ENCODE measurements around the gene COX4I1.

The COX4I1 gene

DNA sequence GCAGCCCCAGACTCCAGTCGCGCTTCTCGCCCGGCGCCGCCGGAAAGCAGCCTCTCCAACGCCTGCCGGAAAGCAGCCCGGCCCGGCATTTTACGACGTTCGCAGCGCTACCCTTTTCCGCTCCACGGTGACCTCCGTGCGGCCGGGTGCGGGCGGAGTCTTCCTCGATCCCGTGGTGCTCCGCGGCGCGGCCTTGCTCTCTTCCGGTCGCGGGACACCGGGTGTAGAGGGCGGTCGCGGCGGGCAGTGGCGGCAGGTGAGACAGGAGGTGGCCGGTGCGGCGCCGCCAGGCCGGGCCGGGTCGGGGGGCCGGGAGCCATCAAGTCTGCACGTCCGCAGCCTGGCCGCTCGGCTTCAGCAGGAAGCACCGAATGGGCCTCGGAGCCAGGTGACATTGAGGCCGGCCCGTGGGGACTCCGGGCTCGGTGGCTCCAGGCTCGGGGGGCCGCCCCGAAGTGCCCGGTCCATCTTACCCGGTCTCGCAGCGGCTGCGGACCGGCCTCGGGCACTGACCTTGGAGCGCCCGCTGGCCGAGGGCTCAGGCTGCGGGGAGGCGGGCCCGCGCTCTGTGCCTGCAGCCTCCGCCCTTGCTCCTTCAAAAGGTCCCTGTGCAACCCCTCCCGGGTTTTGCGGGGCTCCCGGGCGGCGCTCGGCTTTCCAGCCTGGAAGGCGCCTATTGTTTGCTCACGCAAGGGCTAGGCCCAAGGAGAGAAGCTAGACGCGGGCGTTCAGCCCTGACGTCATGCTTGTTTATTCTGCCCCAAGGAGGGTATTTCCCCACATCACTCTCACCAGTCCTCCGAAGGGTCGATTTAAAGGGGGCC, at the start of gene COX4I1, which contains the start of gene EMC8:
TSS of gene COX4I1 (plus strand) at position 199 of the 824 bp plus-strand sequence. CDS start 1,511 bp downstream, outside the sequence.
TSS of gene EMC8 (minus strand) at position 48 of the 824 bp plus-strand sequence. CDS start 249 bp downstream, outside the sequence.
- DNase-seq = peak; percentile 92 to 93

DNA sequence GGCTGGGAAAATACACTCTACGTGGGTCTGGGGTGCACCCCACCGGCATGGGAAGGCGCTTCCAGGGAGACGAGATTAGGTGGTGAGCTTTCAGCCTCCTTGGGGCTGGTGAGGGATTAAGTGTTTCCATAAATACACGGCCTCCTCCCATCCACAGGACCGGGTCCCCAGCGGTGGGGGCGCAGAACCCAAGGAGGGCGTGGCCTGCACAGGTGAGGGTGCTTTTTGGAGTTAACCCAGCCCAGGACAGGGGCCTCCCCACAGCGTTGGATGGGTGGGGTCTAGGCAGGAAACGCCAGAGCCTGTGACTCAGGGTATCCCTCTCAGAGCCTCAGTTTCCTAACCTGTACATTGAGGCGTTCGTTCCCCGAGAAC, 49.7 kb upstream of the COX4I1 start:
- no peak for DNase-seq

DNA sequence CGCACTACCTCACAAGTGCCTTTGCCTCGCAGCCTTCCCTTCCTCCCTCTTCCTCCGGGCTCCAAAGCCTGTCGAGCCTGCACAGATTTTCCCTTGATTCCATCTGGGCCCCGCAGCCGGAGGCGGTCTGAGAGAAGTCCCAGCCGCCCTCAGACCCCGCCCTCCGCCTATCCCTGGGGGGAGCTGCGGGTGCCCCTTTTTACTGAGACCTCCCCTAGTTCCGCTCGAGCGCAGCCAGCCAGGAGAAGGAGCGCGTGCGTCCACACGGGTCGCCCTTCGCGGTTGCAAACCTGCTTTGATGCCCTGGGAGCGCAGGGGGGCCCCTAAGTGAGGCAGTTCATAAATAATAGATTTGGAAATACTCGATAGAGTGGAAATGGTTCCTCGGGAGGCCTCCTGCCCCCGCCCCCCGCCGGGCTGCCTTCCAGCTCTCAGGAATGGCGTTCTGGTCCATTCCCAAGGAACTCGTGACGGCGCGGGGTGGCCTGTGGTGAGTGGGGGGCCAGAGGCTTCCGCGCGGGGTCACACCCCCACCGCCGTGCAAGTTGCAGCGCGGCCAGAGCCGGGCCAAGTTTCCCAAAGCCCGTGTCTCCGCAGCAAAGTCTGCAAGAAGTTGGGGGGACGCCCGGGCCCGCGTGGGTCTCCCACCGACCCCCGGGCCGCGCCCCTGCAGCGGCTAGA, 49.2 kb upstream of the COX4I1 start:
- no peak for DNase-seq

DNA sequence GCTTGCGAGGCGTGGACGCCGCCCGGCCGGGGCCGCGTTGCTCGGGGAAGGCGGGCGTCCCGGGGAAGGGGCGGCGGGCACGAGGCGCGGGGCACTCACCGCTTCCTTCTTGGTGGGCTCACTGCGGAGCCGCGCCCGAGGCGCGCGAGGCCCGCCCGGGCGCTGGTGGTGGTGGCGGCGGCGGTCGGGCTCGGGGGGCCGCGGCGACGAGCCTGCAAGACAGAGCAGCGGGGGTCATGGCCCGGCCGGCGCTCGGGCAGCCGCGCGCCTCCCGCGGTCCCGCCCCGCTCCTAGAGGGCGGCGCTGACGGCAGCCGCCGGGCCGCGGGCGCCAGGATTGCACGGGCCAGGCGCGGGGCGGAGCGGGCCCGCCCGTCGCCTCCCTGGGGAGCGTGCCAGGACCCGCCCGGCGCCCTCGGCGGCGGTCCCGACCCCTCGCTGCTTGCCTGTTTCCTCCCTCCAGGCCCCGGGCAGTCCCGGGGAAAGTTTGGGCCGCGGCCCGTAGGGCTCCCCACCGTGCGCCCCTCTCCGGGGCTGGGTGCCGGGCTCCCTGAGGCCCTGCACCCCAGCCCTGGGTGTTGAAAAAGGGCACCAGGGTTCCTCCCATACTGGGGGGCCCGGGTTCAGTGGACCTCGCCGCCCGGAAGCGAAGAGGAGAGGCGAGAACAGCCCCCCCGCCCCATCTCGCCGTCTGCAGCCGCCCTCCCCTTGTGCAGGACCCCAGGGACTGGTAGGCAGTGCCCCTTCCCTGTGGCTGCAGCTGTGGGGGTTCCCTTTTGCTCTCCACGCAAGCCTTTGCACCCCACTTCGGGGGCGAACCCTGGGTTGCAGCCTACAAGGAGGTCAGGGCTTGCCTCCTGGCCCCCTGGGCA, 48.4 kb upstream of the COX4I1 start, which contains the start of gene C16orf74:
TSS of gene C16orf74 (minus strand) at position 270 of the 871 bp plus-strand sequence. CDS start 15,879 bp downstream, outside the sequence.
- DNase-seq = no peak

- no peak for DNase-seq
These were observed 47.6 kb upstream of the COX4I1 start for GRCh38 chr16:85751698-85752501.

GRCh38 chr16:85752511-85753420, 46.7 kb upstream of the COX4I1 start:
- no peak for DNase-seq

- DNase-seq = no peak
These were observed 45.9 kb upstream of the COX4I1 start for GRCh38 chr16:85753559-85753958.

DNA sequence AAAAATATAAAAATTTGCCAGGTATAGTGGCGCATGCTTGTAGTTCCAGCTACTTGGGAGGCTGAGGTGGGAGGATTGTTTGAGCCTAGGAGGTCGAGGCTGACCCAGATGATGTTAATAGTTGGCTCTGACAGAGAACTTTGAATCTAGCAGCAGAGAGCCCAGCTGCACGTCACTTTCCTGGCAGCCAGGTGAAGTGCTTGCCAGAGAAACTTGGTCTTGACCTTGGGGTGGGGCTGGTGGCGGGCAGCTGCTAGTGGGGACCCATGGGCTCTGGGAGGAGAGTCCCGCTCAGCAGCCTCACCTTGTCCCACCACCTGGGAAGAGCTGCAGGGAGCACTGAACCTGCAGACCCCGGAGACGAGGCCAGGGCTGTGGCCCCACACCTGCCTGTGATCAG, 45.5 kb upstream of the COX4I1 start:
- DNase-seq = no peak

DNA sequence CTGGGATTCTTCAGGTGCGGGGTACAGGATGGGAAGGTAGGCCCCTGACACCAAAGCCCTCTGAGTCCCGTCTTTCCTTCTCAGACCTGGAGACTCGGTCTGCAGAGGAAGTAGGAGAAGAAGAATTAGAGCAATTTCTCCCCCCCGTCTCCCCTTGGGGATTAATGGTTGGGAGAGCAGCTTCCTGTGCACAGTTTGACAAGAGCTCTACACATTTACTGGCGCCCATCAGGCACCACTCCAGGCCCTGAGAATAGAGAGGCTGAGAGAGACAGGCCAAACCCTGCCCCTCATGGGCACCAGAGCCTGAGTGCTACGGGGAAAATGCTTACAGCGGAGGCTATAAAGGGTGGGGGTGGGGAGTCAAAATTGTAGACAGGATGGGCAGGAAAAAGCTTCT, 45.1 kb upstream of the COX4I1 start:
- DNase-seq = no peak

GRCh38 chr16:85755929-85756768, 43.3 kb upstream of the COX4I1 start:
- DNase-seq = no peak

- DNase-seq = no peak
These were observed 42.1 kb upstream of the COX4I1 start for GRCh38 chr16:85757341-85757822.

- DNase-seq = no peak
These were observed 40.4 kb upstream of the COX4I1 start for GRCh38 chr16:85759136-85759535.

GRCh38 chr16:85759631-85760419, 39.7 kb upstream of the COX4I1 start:
- no peak for DNase-seq

GRCh38 chr16:85761861-85762260, 37.6 kb upstream of the COX4I1 start:
- DNase-seq = no peak

DNA sequence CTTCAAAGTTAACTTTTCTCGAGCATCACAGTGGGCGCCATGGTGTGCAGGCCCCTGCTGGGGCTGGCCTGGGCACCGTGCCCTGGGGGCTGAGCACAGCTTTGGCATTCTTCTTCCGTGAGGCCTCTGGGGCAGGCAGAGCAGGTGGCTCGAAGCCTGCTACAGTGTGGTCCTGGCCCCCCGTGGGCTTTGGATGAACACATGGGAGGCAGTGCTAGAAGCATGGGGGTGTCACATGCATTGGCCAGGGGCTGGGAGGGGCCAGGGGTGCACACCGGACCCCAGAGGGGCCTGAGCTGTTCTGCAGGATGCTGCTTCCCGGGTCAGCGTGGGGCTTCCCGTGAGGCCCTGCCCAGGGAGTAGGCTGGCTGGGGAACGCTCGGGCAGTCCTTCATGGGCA, 36.5 kb upstream of the COX4I1 start:
- DNase-seq = no peak

DNA sequence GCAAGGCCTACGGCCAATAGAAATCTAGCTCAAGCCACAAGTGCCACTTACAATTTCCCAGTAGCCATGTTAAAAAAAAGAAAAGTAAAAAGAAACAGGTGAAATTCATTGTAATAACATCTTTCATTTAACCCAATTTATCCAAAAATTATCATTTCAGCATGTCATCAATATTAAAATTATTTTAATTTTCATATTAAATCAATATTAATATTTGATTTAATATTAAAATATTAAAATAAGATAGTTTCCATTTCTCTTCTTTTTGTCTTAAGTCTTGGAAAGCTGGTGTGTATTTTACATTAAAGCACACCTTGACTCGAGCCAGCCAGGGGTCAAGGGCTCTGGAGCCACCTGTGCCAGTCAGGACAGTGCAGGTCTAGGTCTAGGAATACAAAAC, 35.9 kb upstream of the COX4I1 start:
- no peak for DNase-seq

GRCh38 chr16:85765211-85765610, 34.3 kb upstream of the COX4I1 start:
- no peak for DNase-seq

DNA sequence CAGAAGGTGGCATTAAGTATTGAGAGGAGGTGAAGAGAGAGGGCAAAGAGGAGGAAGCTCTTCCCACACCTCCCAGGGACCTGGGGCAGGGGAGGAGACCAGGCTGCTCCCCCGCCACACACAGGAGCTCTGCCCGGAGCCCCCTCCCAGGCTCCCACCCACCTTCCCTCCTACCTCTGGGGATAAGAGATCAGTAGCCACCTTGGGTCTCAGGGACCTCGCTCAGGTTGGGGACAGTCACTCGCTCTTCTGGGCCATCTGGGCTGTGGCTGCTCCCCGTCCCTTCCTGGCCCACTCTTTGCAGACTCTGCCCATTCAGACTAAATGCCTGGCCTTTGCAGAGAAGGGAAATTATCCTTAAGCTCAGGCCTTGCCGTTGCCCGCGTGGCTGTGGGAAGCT, 33.7 kb upstream of the COX4I1 start:
- no peak for DNase-seq

- no peak for DNase-seq
These were observed 32.0 kb upstream of the COX4I1 start for GRCh38 chr16:85767531-85767930.

All from hippocampal formation (tissue), 2 donors.